Measurements from ENCODE around the gene SLC2A14. TPM values are rescaled to one million over a fixed set of nuclear protein-coding genes. Genes with fewer than 3 reads are reported as not detected.
A peak's percentile ranks its signal among the peaks of the same experiment; 100 is the strongest.
"Not testable (repeated sequence)": the region's sequence is repeated elsewhere in the genome, so short reads cannot be mapped to it uniquely, and the experiment has no call there.

The SLC2A14 gene
- total RNA-seq, 2 donors from 2014 or later = 10.3 TPM; not detected in 1

GRCh38 chr12:7896726-7897125 lies 24.0 kb upstream of the SLC2A14 start:
- DNase-seq (ENCODE audit: low spot score); H3K27me3 Mint-ChIP-seq; H3K4me3 Mint-ChIP-seq; H3K4me1 Mint-ChIP-seq (ENCODE audit: low read depth in 2 of 2); H3K27ac Mint-ChIP-seq; H3K36me3 Mint-ChIP-seq; H3K9me3 Mint-ChIP-seq; ATAC-seq: not testable (repeated sequence)

GRCh38 chr12:7892186-7892980 lies 19.7 kb upstream of the SLC2A14 start:
- H3K9me3 Mint-ChIP-seq = no peaks in the 10 kb centered on the region
- H3K27ac Mint-ChIP-seq = no peak overlapping the region
- H3K36me3 Mint-ChIP-seq = no peaks in the 10 kb centered on the region
- ATAC-seq = no peak
- H3K4me1 Mint-ChIP-seq (ENCODE audit: low read depth in 2 of 2) = peaks cover 0 to 3% of the 10 kb centered on the region in 2 donors
- H3K27me3 Mint-ChIP-seq = peaks cover under 1 to 4% of the 10 kb centered on the region in 2 donors
- no peak overlapping the region for H3K4me3 Mint-ChIP-seq
- no peak for DNase-seq (ENCODE audit: low spot score)

GRCh38 chr12:7884689-7885088 lies 12.0 kb upstream of the SLC2A14 start:
- no peak for DNase-seq (ENCODE audit: low spot score)
- no peak overlapping the region for H3K4me3 Mint-ChIP-seq
- peaks cover 6% of the 10 kb centered on the region in 2 donors for H3K27me3 Mint-ChIP-seq
- no peaks in the 10 kb centered on the region for H3K9me3 Mint-ChIP-seq
- ATAC-seq = no peak
- no peaks in the 10 kb centered on the region for H3K4me1 Mint-ChIP-seq (ENCODE audit: low read depth in 2 of 2)
- H3K36me3 Mint-ChIP-seq = no peaks in the 10 kb centered on the region
- H3K27ac Mint-ChIP-seq = no peak overlapping the region

GRCh38 chr12:7881736-7882120 lies 9.0 kb upstream of the SLC2A14 start:
- H3K36me3 Mint-ChIP-seq; H3K27ac Mint-ChIP-seq; DNase-seq (ENCODE audit: low spot score); H3K9me3 Mint-ChIP-seq; H3K4me3 Mint-ChIP-seq; ATAC-seq; H3K4me1 Mint-ChIP-seq (ENCODE audit: low read depth in 2 of 2); H3K27me3 Mint-ChIP-seq: not testable (repeated sequence)

GRCh38 chr12:7880952-7881735 lies 8.4 kb upstream of the SLC2A14 start:
- H3K9me3 Mint-ChIP-seq; DNase-seq (ENCODE audit: low spot score); H3K27ac Mint-ChIP-seq; H3K4me3 Mint-ChIP-seq; H3K4me1 Mint-ChIP-seq (ENCODE audit: low read depth in 2 of 2); ATAC-seq; H3K36me3 Mint-ChIP-seq; H3K27me3 Mint-ChIP-seq: not testable (repeated sequence)

- no peak overlapping the region for H3K27ac Mint-ChIP-seq
- no peak overlapping the region for H3K4me3 Mint-ChIP-seq
- H3K4me1 Mint-ChIP-seq (ENCODE audit: low read depth in 2 of 2) = no peaks in the 10 kb centered on the region
These were observed 6.5 kb upstream of the SLC2A14 start for GRCh38 chr12:7879246-7879645.

GRCh38 chr12:7877420-7877819 lies 4.7 kb upstream of the SLC2A14 start:
- Mint-ChIP-seq H3K27ac (no peak overlapping the region), H3K9me3 (no peaks in the 10 kb centered on the region)
- ATAC-seq = no peak

More at GRCh38 chr12:7879246-7879645, 6.5 kb upstream of the SLC2A14 start:
- Mint-ChIP-seq H3K9me3 (no peaks in the 10 kb centered on the region), H3K36me3 (no peaks in the 10 kb centered on the region), H3K27me3 (peaks cover 0 to 2% of the 10 kb centered on the region in 2 donors)
- no peak for DNase-seq (ENCODE audit: low spot score)
- ATAC-seq = no peak

GRCh38 chr12:7870335-7870734 lies 2.4 kb downstream of the SLC2A14 start:
- Mint-ChIP-seq H3K27ac (no peak overlapping the region), H3K4me3 (no peak overlapping the region), H3K36me3 (no peaks in the 10 kb centered on the region), H3K27me3 (peaks cover 22 to 31% of the 10 kb centered on the region in 2 donors), H3K9me3 (no peaks in the 10 kb centered on the region), H3K4me1 (ENCODE audit: low read depth in 2 of 2) (peaks cover 0 to 7% of the 10 kb centered on the region in 2 donors)
- ATAC-seq = no peak
- no peak for DNase-seq (ENCODE audit: low spot score)

More at GRCh38 chr12:7877420-7877819, 4.7 kb upstream of the SLC2A14 start:
- peaks cover 10% of the 10 kb centered on the region in 2 donors for H3K27me3 Mint-ChIP-seq
- no peak overlapping the region for H3K4me3 Mint-ChIP-seq
- H3K36me3 Mint-ChIP-seq = no peaks in the 10 kb centered on the region
- peaks cover 0 to 4% of the 10 kb centered on the region in 2 donors for H3K4me1 Mint-ChIP-seq (ENCODE audit: low read depth in 2 of 2)
- no peak for DNase-seq (ENCODE audit: low spot score)

- no peak overlapping the region for H3K27ac Mint-ChIP-seq
- H3K4me3 Mint-ChIP-seq = no peak overlapping the region
- no peaks in the 10 kb centered on the region for H3K36me3 Mint-ChIP-seq
- ATAC-seq (no peak), DNase-seq (ENCODE audit: low spot score) (no peak)
- no peaks in the 10 kb centered on the region for H3K9me3 Mint-ChIP-seq
- peaks cover 0 to 7% of the 10 kb centered on the region in 2 donors for H3K4me1 Mint-ChIP-seq (ENCODE audit: low read depth in 2 of 2)
- H3K27me3 Mint-ChIP-seq = peaks cover 21 to 30% of the 10 kb centered on the region in 2 donors
These were observed 3.6 kb downstream of the SLC2A14 start for GRCh38 chr12:7869137-7869536.

GRCh38 chr12:7868391-7868790 lies 4.3 kb downstream of the SLC2A14 start:
- Mint-ChIP-seq H3K4me1 (ENCODE audit: low read depth in 2 of 2) (peaks cover 0 to 5% of the 10 kb centered on the region in 2 donors), H3K36me3 (no peaks in the 10 kb centered on the region), H3K27ac (no peak overlapping the region), H3K9me3 (no peaks in the 10 kb centered on the region), H3K27me3 (peaks cover 14 to 24% of the 10 kb centered on the region in 2 donors), H3K4me3 (no peak overlapping the region)
- DNase-seq (ENCODE audit: low spot score) (no peak), ATAC-seq (no peak)

GRCh38 chr12:7864601-7865150 lies 8.0 kb downstream of the SLC2A14 start:
- DNase-seq (ENCODE audit: low spot score) (no peak), ATAC-seq (no peak)
- H3K4me3 Mint-ChIP-seq = no peak overlapping the region
- H3K9me3 Mint-ChIP-seq = no peaks in the 10 kb centered on the region
- no peak overlapping the region for H3K27ac Mint-ChIP-seq
- no peaks in the 10 kb centered on the region for H3K36me3 Mint-ChIP-seq
- H3K27me3 Mint-ChIP-seq = peaks cover 0 to 5% of the 10 kb centered on the region in 2 donors
- peaks cover 5 to 13% of the 10 kb centered on the region in 2 donors for H3K4me1 Mint-ChIP-seq (ENCODE audit: low read depth in 2 of 2)

- not testable (repeated sequence) for H3K27me3 Mint-ChIP-seq; H3K36me3 Mint-ChIP-seq; H3K9me3 Mint-ChIP-seq; DNase-seq (ENCODE audit: low spot score)
- H3K4me3 Mint-ChIP-seq = peak overlapping the region; percentile 67
- H3K4me1 Mint-ChIP-seq (ENCODE audit: low read depth in 2 of 2) = peaks cover 10 to 17% of the 10 kb centered on the region in 2 donors
- peak overlapping the region; percentile 54 to 84 for H3K27ac Mint-ChIP-seq
- peak in 1 of 2 donors; percentile 46 for ATAC-seq
These were observed 9.8 kb downstream of the SLC2A14 start for GRCh38 chr12:7862814-7863348.

GRCh38 chr12:7862301-7862700 lies 10.4 kb downstream of the SLC2A14 start:
- DNase-seq (ENCODE audit: low spot score); H3K36me3 Mint-ChIP-seq; ATAC-seq; H3K9me3 Mint-ChIP-seq; H3K27me3 Mint-ChIP-seq; H3K4me3 Mint-ChIP-seq: not testable (repeated sequence)
- Mint-ChIP-seq H3K27ac (peak overlapping the region in 1 of 2 donors; percentile 84), H3K4me1 (ENCODE audit: low read depth in 2 of 2) (peaks cover 10 to 17% of the 10 kb centered on the region in 2 donors)

All from natural killer cell treated with Interleukin-12 subunit alpha and Interleukin-12 subunit beta and Interleukin-15 and Interleukin-18, amount 100 ng/mL, for 72 hours (primary cell).